Activated T-helper 17 cell treated with anti-CD3 and anti-CD28 coated beads, Interleukin-2, amount 50 U/mL, for 72 hours (primary cell): Measurements from ENCODE around the gene ZGRF1. TPM values are rescaled to one million over a fixed set of nuclear protein-coding genes. Genes with fewer than 3 reads are reported as not detected.
"Not testable (repeated sequence)": the region's sequence is repeated elsewhere in the genome, so short reads cannot be mapped to it uniquely, and the experiment has no call there.

Source experiments
- ATAC-seq: fragments of 150-1000 bp; cut with Tn5 transposase; replicated peaks from 2 replicates; pipeline ENCODE4 v1.10.0; 2021; ENCODE audit warnings: mild to moderate bottlenecking, moderate library complexity
- H3K27ac Mint-ChIP-seq: one replicate; pipeline ENCODE4 v1.8.0; 2022; ENCODE audit warnings: mixed read lengths
- H3K27me3 Mint-ChIP-seq: one replicate; pipeline ENCODE4 v1.8.0; 2022; ENCODE audit warnings: mixed read lengths
- H3K36me3 Mint-ChIP-seq: one replicate; pipeline ENCODE4 v1.8.0; 2022; ENCODE audit warnings: low read depth, mild to moderate bottlenecking, mixed read lengths
- H3K4me1 Mint-ChIP-seq: one replicate; pipeline ENCODE4 v1.8.0; 2022; ENCODE audit warnings: mixed read lengths
- H3K4me3 Mint-ChIP-seq: one replicate; pipeline ENCODE4 v1.8.0; 2022; ENCODE audit warnings: mild to moderate bottlenecking, mixed read lengths
- H3K9me3 Mint-ChIP-seq: one replicate; pipeline ENCODE4 v1.8.0; 2022; ENCODE audit warnings: mixed read lengths
- total RNA-seq, 2 donors: library from RNA; stranded (reverse); gene quantifications; one replicate each; pipeline ENCODE4 v1.2.3, GENCODE V29; 2022

ZGRF1 gene
- total RNA-seq, result 10 to 100 TPM; 40.4 to 41.9 TPM

- Mint-ChIP-seq H3K27ac (no peak within 1 kb of the TSS), H3K4me3 (no peak within 1 kb of the TSS), H3K9me3 (no peaks in the 10 kb centered on the region), H3K27me3 (no peaks in the 10 kb centered on the region), H3K4me1 (peaks cover 18% of the 10 kb centered on the region), H3K36me3 (peaks cover 34% of the 10 kb centered on the region)
- ATAC-seq, result peak; percentile 96
Measured at GRCh38 chr4:112636688-112637551, at the start of gene ZGRF1, which contains the start of gene LARP7. TSS of gene ZGRF1 (minus strand) at chr4:112636909. CDS start at chr4:112633176, 3,733 bp downstream. TSS of gene LARP7 (plus strand) at chr4:112637143. CDS start at chr4:112644670, 7,527 bp downstream.

DNA sequence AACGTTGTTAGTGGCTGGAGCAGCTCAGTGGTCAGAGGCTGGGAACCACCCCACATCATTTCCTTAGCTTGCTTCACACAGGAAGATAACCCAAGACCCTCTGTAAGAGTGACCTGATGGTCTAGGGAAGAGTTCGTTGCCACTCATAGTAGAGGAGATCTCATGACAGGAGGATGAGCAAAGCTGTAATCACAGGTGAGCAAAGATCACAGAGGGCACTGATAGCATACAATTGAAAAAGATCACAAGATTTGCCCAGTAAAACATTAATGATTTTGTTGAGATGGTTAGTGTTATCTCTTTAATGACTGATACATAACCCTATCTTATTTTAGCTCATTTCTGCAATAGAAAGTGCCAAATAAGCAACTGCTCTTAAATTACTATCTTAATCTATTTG lies 44.3 kb upstream of the ZGRF1 start:
- no peak overlapping the region for H3K27ac Mint-ChIP-seq
- no peaks in the 10 kb centered on the region for H3K9me3 Mint-ChIP-seq
- H3K4me1 Mint-ChIP-seq, result no peaks in the 10 kb centered on the region
- ATAC-seq, result no peak
- H3K36me3 Mint-ChIP-seq, result no peaks in the 10 kb centered on the region
- no peaks in the 10 kb centered on the region for H3K27me3 Mint-ChIP-seq
- H3K4me3 Mint-ChIP-seq, result no peak overlapping the region

DNA sequence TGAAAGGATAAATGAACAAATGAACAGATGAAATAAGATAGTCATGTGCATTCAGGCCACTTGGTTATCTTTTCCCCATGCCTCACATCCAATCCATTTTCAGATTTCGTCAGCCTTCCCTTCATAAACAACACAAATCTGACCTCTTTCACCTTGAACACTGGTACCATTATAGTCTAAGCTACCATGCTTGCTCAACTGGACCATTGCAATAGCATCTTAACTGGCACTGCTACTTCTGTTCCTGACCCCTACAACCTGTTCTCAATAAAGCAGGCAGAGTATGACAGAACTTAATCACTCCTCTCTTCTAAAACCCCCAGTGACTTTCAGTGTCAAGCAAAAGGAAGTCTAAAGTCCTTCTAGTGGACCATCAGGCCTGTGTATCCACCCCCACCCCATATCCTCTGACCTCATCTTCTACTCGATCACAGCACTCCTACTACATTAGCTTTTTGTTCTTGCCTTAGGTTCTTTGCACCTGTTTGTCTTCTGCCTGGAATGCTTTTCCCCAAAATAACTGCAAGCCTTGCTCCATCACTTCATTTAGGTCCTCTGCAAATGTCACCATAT lies 40.9 kb upstream of the ZGRF1 start:
- Mint-ChIP-seq H3K4me1 (no peaks in the 10 kb centered on the region), H3K36me3 (no peaks in the 10 kb centered on the region), H3K27me3 (no peaks in the 10 kb centered on the region), H3K9me3 (no peaks in the 10 kb centered on the region), H3K27ac (no peak overlapping the region), H3K4me3 (no peak overlapping the region)
- ATAC-seq, result no peak

- Mint-ChIP-seq H3K27ac (no peak overlapping the region), H3K4me1 (no peaks in the 10 kb centered on the region), H3K27me3 (no peaks in the 10 kb centered on the region), H3K36me3 (no peaks in the 10 kb centered on the region), H3K4me3 (no peak overlapping the region), H3K9me3 (no peaks in the 10 kb centered on the region)
- no peak for ATAC-seq
Measured at GRCh38 chr4:112674376-112674775, 37.7 kb upstream of the ZGRF1 start.

GRCh38 chr4:112673686-112674085 lies 37.0 kb upstream of the ZGRF1 start:
- Mint-ChIP-seq H3K4me3 (no peak overlapping the region), H3K27ac (no peak overlapping the region), H3K27me3 (no peaks in the 10 kb centered on the region), H3K4me1 (no peaks in the 10 kb centered on the region), H3K36me3 (no peaks in the 10 kb centered on the region), H3K9me3 (no peaks in the 10 kb centered on the region)
- no peak for ATAC-seq

GRCh38 chr4:112673076-112673475 lies 36.4 kb upstream of the ZGRF1 start:
- Mint-ChIP-seq H3K36me3 (no peaks in the 10 kb centered on the region), H3K4me3 (no peak overlapping the region), H3K9me3 (no peaks in the 10 kb centered on the region), H3K27ac (no peak overlapping the region), H3K27me3 (no peaks in the 10 kb centered on the region), H3K4me1 (no peaks in the 10 kb centered on the region)
- no peak for ATAC-seq

- no peak overlapping the region for H3K27ac Mint-ChIP-seq
- ATAC-seq, result no peak
- H3K4me3 Mint-ChIP-seq, result no peak overlapping the region
- no peaks in the 10 kb centered on the region for H3K4me1 Mint-ChIP-seq
- no peaks in the 10 kb centered on the region for H3K9me3 Mint-ChIP-seq
- H3K27me3 Mint-ChIP-seq, result no peaks in the 10 kb centered on the region
- H3K36me3 Mint-ChIP-seq, result no peaks in the 10 kb centered on the region
Measured at GRCh38 chr4:112668131-112668530, 31.4 kb upstream of the ZGRF1 start.

- no peak overlapping the region for H3K4me3 Mint-ChIP-seq
- no peak for ATAC-seq
- no peaks in the 10 kb centered on the region for H3K9me3 Mint-ChIP-seq
Measured at GRCh38 chr4:112664611-112665010, 27.9 kb upstream of the ZGRF1 start.

GRCh38 chr4:112656115-112656514 lies 19.4 kb upstream of the ZGRF1 start:
- not testable (repeated sequence) for H3K4me1 Mint-ChIP-seq, H3K9me3 Mint-ChIP-seq, ATAC-seq, H3K4me3 Mint-ChIP-seq, H3K27ac Mint-ChIP-seq, H3K27me3 Mint-ChIP-seq
- peaks cover 78% of the 10 kb centered on the region for H3K36me3 Mint-ChIP-seq

More at GRCh38 chr4:112664611-112665010, 27.9 kb upstream of the ZGRF1 start:
- Mint-ChIP-seq H3K4me1 (no peaks in the 10 kb centered on the region), H3K36me3 (no peaks in the 10 kb centered on the region), H3K27me3 (no peaks in the 10 kb centered on the region), H3K27ac (no peak overlapping the region)

GRCh38 chr4:112655270-112655669 lies 18.6 kb upstream of the ZGRF1 start:
- no peaks in the 10 kb centered on the region for H3K9me3 Mint-ChIP-seq

DNA sequence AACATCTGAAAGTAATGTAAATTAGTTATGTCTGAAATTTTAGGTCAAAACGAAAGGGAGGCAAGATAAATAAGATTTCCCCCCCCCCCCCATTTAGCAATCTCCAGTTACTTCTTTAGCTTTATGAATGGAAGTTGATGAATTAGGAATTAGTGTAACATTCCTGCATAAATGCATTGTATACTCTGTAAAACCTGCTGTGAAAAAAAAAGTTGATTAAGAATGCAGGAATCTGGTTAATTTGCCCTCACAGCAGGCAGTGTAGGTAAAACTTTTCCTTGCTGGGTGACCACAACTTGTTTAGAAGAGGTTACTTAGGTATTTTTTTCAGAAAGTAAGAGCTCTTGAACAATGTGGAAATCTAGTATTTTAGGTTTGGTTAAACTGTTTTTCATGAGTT lies 15.5 kb upstream of the ZGRF1 start:
- Mint-ChIP-seq H3K4me3 (no peak overlapping the region), H3K36me3 (peaks cover 97% of the 10 kb centered on the region)

More at GRCh38 chr4:112655270-112655669, 18.6 kb upstream of the ZGRF1 start:
- Mint-ChIP-seq H3K4me3 (no peak overlapping the region), H3K27ac (no peak overlapping the region), H3K4me1 (no peaks in the 10 kb centered on the region), H3K27me3 (no peaks in the 10 kb centered on the region), H3K36me3 (peaks cover 85% of the 10 kb centered on the region)
- no peak for ATAC-seq

GRCh38 chr4:112651641-112652040 lies 14.9 kb upstream of the ZGRF1 start:
- Mint-ChIP-seq H3K4me1 (no peaks in the 10 kb centered on the region), H3K27ac (no peak overlapping the region), H3K4me3 (no peak overlapping the region), H3K36me3 (peaks cover 97% of the 10 kb centered on the region), H3K27me3 (no peaks in the 10 kb centered on the region), H3K9me3 (no peaks in the 10 kb centered on the region)
- ATAC-seq, result no peak

More for the DNA sequence above, 15.5 kb upstream of the ZGRF1 start:
- Mint-ChIP-seq H3K27ac (no peak overlapping the region), H3K9me3 (no peaks in the 10 kb centered on the region), H3K27me3 (no peaks in the 10 kb centered on the region), H3K4me1 (no peaks in the 10 kb centered on the region)
- ATAC-seq, result no peak

- no peaks in the 10 kb centered on the region for H3K9me3 Mint-ChIP-seq
- H3K27ac Mint-ChIP-seq, result no peak overlapping the region
- H3K27me3 Mint-ChIP-seq, result no peaks in the 10 kb centered on the region
- ATAC-seq, result no peak
- no peak overlapping the region for H3K4me3 Mint-ChIP-seq
- peaks cover 97% of the 10 kb centered on the region for H3K36me3 Mint-ChIP-seq
- no peaks in the 10 kb centered on the region for H3K4me1 Mint-ChIP-seq
Measured at GRCh38 chr4:112650332-112650731, 13.6 kb upstream of the ZGRF1 start.

GRCh38 chr4:112649055-112649408 lies 12.3 kb upstream of the ZGRF1 start:
- H3K9me3 Mint-ChIP-seq, result no peaks in the 10 kb centered on the region
- peaks cover 96% of the 10 kb centered on the region for H3K36me3 Mint-ChIP-seq
- no peak for ATAC-seq
- H3K27ac Mint-ChIP-seq, result no peak overlapping the region
- H3K27me3 Mint-ChIP-seq, result no peaks in the 10 kb centered on the region
- no peak overlapping the region for H3K4me3 Mint-ChIP-seq
- no peaks in the 10 kb centered on the region for H3K4me1 Mint-ChIP-seq
